SH-SY5Y (cell line): ENCODE data around the gene SNRPE.

Experiments
- GATA2 ChIP-seq: IDR thresholded peaks from 2 replicates; pipeline ENCODE4 v1.6.1; 2011; ENCODE audit warnings: mild to moderate bottlenecking, low read depth, low read length
- GATA3 ChIP-seq: IDR thresholded peaks from 2 replicates; pipeline ENCODE4 v1.6.1; 2011; ENCODE audit warnings: low read depth, mild to moderate bottlenecking, low read length, moderate library complexity

DNA sequence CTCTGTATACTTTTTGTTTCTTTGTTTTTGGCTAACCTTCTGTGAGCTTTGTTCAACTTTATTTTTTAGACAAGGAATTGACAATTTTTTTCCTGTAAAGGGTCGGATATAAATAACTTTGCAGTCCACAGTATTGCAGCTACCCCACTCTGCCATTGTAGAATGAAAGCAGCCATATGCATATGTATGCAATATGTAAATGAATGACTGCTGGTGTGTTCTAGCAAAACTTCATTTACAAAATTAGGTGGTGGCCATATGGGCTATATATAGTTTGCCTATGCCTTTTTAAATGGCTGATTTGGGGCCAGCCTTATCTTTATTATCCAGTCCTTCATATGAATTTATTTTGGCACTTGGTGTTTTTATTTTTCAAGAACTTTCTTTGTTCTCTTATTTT, 18.0 kb upstream of the SNRPE start:
- TF ChIP-seq GATA3: no peak
- no peak for TF ChIP-seq GATA2
